Measurements from ENCODE around the gene CCR7. TPM values are rescaled to one million over a fixed set of nuclear protein-coding genes. Genes with fewer than 3 reads are reported as not detected.
A peak's percentile ranks its signal among the peaks of the same experiment; 100 is the strongest.

CCR7 gene
- polyA plus RNA-seq, 6 donors from 2014 or later: 442 to 802 (median 622) TPM

DNA sequence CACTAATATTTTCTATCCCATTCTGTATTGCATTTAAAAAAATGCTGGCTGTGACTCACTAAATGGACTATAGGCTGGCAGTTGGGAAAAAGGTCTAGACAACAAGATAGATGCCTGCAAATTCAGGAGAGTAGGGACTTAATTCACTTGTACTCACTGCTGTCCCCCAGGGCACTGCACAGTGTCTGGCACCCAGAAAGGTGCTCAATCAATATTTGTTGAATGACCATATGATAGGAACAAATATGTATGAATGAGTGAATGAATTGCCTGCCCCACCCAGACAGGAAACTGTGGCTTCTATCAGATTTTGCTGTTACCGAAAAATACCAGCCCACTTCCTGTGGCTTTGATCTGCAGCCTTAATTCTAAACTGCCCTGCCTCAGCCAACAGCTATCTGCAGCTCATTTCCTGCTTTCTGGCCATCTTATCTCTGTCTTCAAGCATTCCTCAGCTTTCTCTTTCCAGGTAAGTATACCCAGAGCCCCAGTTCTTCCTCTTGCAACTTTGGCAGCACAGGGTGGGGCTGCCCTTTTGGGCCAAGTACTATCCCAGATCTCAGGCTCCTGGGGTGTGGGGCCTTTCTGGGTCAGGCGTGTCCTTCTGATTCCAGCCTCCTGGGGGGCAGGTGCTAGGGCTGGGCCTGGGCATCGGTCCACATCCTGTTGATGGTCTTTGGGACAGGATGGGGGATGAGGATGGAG lies 48.5 kb downstream of the CCR7 start:
- Mint-ChIP-seq H3K27me3 (peaks cover 0 to 12% (median 12%) of the 10 kb centered on the region in 3 donors), H3K4me1 (peaks cover 48 to 71% (median 70%) of the 10 kb centered on the region in 3 donors), H3K36me3 (peaks cover 0 to 13% of the 10 kb centered on the region in 2 donors), H3K9me3 (no peaks in the 10 kb centered on the region), H3K4me3 (peak overlapping the region; percentile 72 to 93 (median 86)), H3K27ac (peak overlapping the region; percentile 63 to 99 (median 93))
- ATAC-seq (ENCODE audit: low read depth in 2 of 2) (peak; percentile 86 to 88), DNase-seq (peak; percentile 77)

DNA sequence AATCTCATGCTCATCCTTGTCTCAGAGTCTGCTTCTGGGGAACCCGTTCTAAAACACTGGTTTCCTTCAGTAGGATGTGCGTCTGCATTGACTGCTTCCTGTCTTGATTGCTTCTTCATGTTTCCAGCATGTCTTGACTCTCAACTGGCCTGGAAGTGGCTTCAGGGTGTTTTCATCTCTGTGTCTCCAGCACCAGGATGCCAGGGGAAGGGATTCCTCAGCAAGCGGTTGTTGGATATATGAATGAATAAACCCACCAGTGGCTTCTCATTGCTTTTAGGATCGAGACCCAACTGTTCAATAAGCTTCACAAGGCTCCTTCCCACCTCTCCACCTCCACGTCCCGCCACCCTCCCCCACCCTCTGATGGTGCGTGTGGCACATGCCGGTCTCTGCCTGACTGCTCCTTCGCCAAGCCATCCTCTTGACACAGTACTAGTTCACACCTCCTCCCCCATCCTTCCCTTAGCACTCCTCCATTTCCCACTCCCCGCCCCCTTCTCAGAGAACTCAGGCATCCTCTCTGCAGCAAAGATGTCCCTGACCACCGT lies 49.7 kb downstream of the CCR7 start:
- DNase-seq (peak; percentile 45), ATAC-seq (ENCODE audit: low read depth in 2 of 2) (peak; percentile 59 to 69)
- no peaks in the 10 kb centered on the region for H3K9me3 Mint-ChIP-seq
- peaks cover 0 to 12% (median 12%) of the 10 kb centered on the region in 3 donors for H3K27me3 Mint-ChIP-seq
- H3K27ac Mint-ChIP-seq: peak overlapping the region; percentile 30 to 99 (median 90)
- H3K4me1 Mint-ChIP-seq: peaks cover 45 to 70% (median 66%) of the 10 kb centered on the region in 3 donors
- H3K36me3 Mint-ChIP-seq: peaks cover 0 to 13% of the 10 kb centered on the region in 2 donors
- peak overlapping the region; percentile 0 to 93 (median 80) for H3K4me3 Mint-ChIP-seq

DNA sequence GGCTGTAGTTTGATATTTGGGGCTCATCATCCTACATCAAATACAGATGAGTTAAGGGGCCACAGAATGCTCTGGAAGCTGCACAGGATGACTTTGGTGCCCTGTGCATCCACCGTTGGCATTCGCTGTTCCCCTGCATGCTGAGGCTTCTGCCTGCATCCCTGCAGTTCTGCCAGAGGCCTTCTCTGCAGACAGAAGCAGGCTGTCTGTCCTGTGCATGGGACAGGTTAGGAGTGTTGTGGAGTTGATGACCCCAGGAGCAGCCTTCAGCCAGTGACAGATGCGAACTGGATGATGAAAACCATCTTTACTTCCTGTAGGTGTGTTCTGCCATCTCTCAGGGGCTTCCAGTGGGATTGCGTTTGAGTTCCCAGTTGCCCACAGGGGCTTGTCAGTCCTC lies 50.3 kb downstream of the CCR7 start:
- ATAC-seq (ENCODE audit: low read depth in 2 of 2): no peak
- Mint-ChIP-seq H3K4me1 (peaks cover 45 to 70% (median 61%) of the 10 kb centered on the region in 3 donors), H3K27ac (peak overlapping the region; percentile 19 to 99 (median 82)), H3K9me3 (no peaks in the 10 kb centered on the region), H3K4me3 (peak overlapping the region in 6 of 8 donors; percentile 0 to 93 (median 88)), H3K36me3 (peaks cover 0 to 13% of the 10 kb centered on the region in 2 donors), H3K27me3 (peaks cover 0 to 12% (median 12%) of the 10 kb centered on the region in 3 donors)
- DNase-seq: no peak

DNA sequence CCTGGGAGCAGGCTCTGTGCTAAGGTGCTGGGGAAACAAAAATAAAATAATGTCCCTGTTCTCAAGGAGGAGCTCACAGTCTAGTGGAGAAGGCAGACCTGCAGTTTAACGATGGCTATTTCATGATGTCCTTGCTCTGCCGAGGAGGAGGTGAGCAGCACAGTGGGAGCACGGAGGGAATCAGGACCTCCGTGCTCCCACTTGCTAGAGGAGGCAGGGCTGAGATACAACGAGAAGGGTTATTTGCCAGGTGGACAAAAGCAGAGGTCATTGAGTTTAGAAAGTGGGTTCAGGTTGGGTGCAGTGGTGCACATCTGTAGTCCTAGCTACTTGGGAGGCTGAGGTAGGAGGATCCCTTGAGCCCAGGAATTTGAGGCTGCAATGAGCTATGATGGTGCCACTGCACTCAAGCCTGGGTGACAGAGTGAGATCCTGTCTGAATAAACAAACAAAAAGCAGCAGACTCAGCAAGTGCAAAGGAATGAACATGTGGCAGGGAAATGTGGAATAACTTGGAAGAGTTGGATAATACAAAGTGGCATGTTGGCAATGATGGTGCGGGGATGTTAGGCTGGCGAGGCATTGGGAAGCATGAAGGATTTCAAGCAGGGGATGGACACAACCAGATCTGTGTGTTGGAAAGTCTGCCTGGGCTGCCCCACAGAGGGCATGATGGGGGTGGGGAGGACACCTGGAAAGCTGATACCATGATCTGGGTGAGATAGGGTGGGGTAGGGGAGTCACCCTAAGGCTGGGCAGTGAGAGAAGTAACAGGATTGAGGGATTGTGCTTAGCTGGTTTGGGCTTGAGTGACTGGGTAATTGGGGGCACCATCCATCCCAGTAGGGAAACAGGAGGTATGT lies 51.0 kb downstream of the CCR7 start:
- Mint-ChIP-seq H3K27me3 (peaks cover 0 to 12% (median 12%) of the 10 kb centered on the region in 3 donors), H3K27ac (peak overlapping the region in 3 of 6 donors; percentile 63 to 89 (median 85)), H3K4me1 (peaks cover 41 to 68% (median 54%) of the 10 kb centered on the region in 3 donors), H3K4me3 (peak overlapping the region in 6 of 8 donors; percentile 12 to 58 (median 41)), H3K36me3 (peaks cover 0 to 13% of the 10 kb centered on the region in 2 donors), H3K9me3 (no peaks in the 10 kb centered on the region)
- DNase-seq: no peak
- ATAC-seq (ENCODE audit: low read depth in 2 of 2): no peak

DNA sequence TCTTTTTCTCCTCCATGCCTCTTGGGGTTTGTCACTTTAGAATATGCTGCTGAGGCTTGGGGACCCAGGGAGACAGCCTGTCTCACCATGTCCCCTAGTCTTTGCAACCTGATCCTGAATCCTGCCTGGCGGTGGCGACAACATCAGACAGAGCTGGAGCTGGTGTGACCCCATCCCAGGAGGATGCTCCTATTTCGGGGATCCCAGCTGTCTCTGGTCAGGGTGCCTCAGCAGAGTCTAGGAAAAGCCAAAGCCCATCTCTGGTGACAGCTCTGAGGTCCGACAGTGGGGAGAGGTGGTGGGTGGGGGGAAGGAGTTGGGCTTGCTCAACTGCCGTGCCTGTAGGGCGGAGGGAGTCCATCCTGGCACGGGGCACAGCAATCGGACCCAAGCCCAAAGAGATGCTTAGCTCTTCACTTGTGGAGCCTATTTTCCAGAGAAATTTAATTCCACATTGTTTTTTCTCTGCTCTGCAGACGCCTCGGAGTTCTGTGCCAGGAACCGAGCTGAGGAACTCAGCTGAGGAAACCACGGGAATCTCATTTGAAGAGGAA lies 53.5 kb downstream of the CCR7 start:
- Mint-ChIP-seq H3K27me3 (peaks cover 0 to 12% (median 12%) of the 10 kb centered on the region in 3 donors), H3K27ac (peak overlapping the region in 1 of 6 donors; percentile 39), H3K9me3 (no peaks in the 10 kb centered on the region), H3K4me1 (peaks cover 28 to 45% (median 30%) of the 10 kb centered on the region in 3 donors), H3K36me3 (peaks cover 0 to 6% of the 10 kb centered on the region in 2 donors), H3K4me3 (no peak overlapping the region)
- DNase-seq: no peak
- ATAC-seq (ENCODE audit: low read depth in 2 of 2): no peak

DNA sequence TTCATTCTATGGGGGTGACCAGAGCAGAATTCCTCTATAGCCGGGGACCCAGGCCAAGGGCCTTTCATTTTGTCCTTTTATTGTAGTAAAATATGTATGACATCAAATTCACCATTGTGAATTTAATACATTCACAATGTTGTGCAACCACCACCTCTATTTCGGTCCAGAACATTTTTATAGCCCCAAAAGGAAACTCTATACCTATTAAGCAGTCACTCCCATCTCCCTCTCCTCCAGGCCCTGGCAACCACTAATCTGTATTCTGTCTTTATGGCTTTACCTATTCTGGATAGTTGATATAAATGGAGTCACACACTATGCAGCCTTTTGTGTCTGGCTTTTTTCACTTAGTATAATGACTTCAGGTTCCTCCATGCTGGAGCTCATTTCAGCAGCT lies 54.1 kb downstream of the CCR7 start:
- no peak for DNase-seq
- no peak for ATAC-seq (ENCODE audit: low read depth in 2 of 2)
- Mint-ChIP-seq H3K9me3 (no peaks in the 10 kb centered on the region), H3K27me3 (peaks cover 0 to 12% (median 12%) of the 10 kb centered on the region in 3 donors), H3K27ac (peak overlapping the region in 1 of 6 donors; percentile 44), H3K4me1 (peaks cover 26 to 42% (median 28%) of the 10 kb centered on the region in 3 donors), H3K4me3 (no peak overlapping the region), H3K36me3 (peaks cover 0 to 6% of the 10 kb centered on the region in 2 donors)

DNA sequence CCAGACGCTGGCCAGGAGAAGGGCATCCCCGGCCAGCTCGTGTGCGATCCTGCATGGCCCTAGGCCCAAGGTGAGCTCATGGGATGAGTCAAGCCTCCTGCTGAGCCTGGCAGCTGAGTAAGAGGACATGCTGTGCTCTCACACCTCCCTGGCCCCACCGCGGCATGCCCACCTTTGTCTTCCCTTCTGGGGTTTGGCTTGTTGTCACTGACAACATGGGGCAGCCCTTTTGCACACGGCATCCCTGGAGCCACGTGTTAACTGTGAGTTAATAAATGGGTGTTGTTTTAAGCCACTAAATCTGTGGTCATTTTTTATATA lies 55.0 kb downstream of the CCR7 start:
- DNase-seq: no peak
- Mint-ChIP-seq H3K27me3 (peaks cover 0 to 12% (median 12%) of the 10 kb centered on the region in 3 donors), H3K4me3 (no peak overlapping the region), H3K4me1 (peaks cover 23 to 39% (median 28%) of the 10 kb centered on the region in 3 donors), H3K27ac (no peak overlapping the region), H3K9me3 (no peaks in the 10 kb centered on the region), H3K36me3 (peaks cover 0 to 6% of the 10 kb centered on the region in 2 donors)
- ATAC-seq (ENCODE audit: low read depth in 2 of 2): no peak

DNA sequence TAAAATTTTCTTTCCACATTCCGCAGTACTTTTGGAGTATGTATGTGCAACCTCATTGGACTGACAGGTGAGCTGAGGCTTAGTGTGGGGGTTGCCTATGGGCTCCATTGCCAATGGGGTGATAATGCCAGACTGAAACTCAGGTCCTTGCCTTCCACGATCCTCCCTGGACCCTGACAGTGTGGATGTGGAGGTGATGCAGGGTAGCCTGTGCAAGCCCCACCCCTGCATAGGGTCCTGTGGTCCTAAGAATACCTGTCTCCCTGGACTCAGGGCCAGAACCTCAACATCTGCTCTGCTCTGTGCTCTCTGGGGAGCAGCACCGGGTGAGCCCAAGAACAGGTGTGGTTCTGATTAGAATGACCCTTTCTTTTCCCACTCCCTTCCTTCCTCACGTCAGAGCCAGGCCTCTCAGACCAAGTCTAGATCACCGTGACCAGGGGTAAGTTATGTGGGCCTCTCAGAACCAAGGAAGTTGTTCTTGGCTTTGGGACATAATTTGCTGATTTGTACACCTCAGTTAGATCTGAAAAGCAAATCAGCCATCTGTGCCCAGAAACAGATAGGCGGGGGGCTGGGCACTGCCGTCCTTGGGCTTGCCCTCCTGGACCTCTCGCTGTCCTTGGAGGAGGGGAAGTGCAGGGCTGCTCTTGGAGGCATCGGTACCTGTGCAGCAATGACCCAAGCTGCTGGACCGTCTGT lies 55.5 kb downstream of the CCR7 start:
- ATAC-seq (ENCODE audit: low read depth in 2 of 2): no peak
- Mint-ChIP-seq H3K4me1 (peaks cover 21 to 37% (median 26%) of the 10 kb centered on the region in 3 donors), H3K36me3 (peaks cover 0 to 6% of the 10 kb centered on the region in 2 donors), H3K9me3 (no peaks in the 10 kb centered on the region), H3K4me3 (no peak overlapping the region), H3K27me3 (peaks cover 0 to 12% (median 12%) of the 10 kb centered on the region in 3 donors), H3K27ac (peak overlapping the region in 1 of 6 donors; percentile 59)
- no peak for DNase-seq

DNA sequence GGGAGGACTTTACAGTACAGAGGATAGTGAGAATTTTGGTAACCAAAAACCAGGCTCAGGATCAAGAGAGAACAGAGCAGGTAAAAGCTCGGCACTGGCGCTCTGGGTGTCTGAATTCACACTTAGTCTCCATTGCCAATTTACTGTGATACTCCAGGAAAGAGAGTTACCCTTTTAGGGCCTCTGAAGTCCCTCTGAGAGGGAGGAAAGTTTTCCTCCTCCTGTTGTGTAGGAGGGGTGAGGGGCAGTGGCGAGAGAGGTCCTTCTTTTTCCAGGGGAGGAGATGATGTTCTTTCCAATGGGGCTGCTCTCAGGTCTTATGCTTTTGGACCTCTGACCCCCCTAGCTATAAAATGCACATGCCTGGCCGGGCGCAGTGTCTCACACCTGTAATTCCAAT lies 58.5 kb downstream of the CCR7 start:
- H3K4me1 Mint-ChIP-seq: peaks cover 12 to 37% (median 20%) of the 10 kb centered on the region in 3 donors
- no peaks in the 10 kb centered on the region for H3K36me3 Mint-ChIP-seq
- no peak for ATAC-seq (ENCODE audit: low read depth in 2 of 2)
- peaks cover 0 to 6% (median 0%) of the 10 kb centered on the region in 3 donors for H3K27me3 Mint-ChIP-seq
- no peak for DNase-seq
- no peaks in the 10 kb centered on the region for H3K9me3 Mint-ChIP-seq
- no peak overlapping the region for H3K27ac Mint-ChIP-seq
- H3K4me3 Mint-ChIP-seq: peak overlapping the region in 1 of 8 donors; percentile 21

Other genes with a start within 250 kb of the CCR7 start
- gene GJD3, start 200.7 kb downstream of the CCR7 start, polyA plus RNA-seq (ENCODE audit: low read depth in 6 of 6): under 1 TPM in 2 of 6 donors, not detected in 4; 0.44 to 0.98 TPM
- 1 to 10 TPM in 1 of 6 donors, under 1 TPM in 4, not detected in 1; 0.49 to 1.7 (median 0.79) TPM for gene TOP2A, start 147.6 kb downstream of the CCR7 start, polyA plus RNA-seq (ENCODE audit: low read depth in 6 of 6)
- gene IGFBP4, start 122.0 kb downstream of the CCR7 start, polyA plus RNA-seq (ENCODE audit: low read depth in 6 of 6): 10 to 100 TPM; 33.3 to 66.5 (median 47.3) TPM
- gene TNS4, start 63.8 kb downstream of the CCR7 start, polyA plus RNA-seq (ENCODE audit: low read depth in 6 of 6): not detected
- 100 to 1,000 TPM; 211 to 267 (median 255) TPM for gene SMARCE1, start 82.3 kb upstream of the CCR7 start, polyA plus RNA-seq (ENCODE audit: low read depth in 6 of 6)
- not detected for gene KRT222, start 99.7 kb upstream of the CCR7 start, polyA plus RNA-seq (ENCODE audit: low read depth in 6 of 6)
- not detected for gene KRT24, start 138.3 kb upstream of the CCR7 start, polyA plus RNA-seq (ENCODE audit: low read depth in 6 of 6)
- gene KRT25, start 189.9 kb upstream of the CCR7 start, polyA plus RNA-seq (ENCODE audit: low read depth in 6 of 6): not detected
- gene KRT26, start 206.7 kb upstream of the CCR7 start, polyA plus RNA-seq (ENCODE audit: low read depth in 6 of 6): not detected
- under 1 TPM in 1 of 6 donors, not detected in 5; 0.53 TPM for gene KRT27, start 217.1 kb upstream of the CCR7 start, polyA plus RNA-seq (ENCODE audit: low read depth in 6 of 6)
- gene KRT28, start 234.5 kb upstream of the CCR7 start, polyA plus RNA-seq (ENCODE audit: low read depth in 6 of 6): not detected